GM12878 (cell line): Measurements from ENCODE around the gene FAF1. TPM values are rescaled to one million over a fixed set of nuclear protein-coding genes. Genes with fewer than 3 reads are reported as not detected.

Experiments used
- ATAC-seq: fragments of 200-7000 bp; cut with Tn5 transposase; 3 replicates; pipeline ENCODE4 v1.9.1; 2020; ENCODE audit warnings: mild to moderate bottlenecking, moderate library complexity
- BruUV-seq: library from RNA; stranded (reverse); fragments of 400-500 nt; replicated peaks from 2 replicates; lab custom pipeline; 2021; lab: Mats Ljungman, UMichigan
- CTCF ChIA-PET: fragments of 300-600 bp; sonication (Branson Sonifier 250); formaldehyde crosslinking; extraction: SDS; loops from one replicate; lab custom pipeline; 2021; ENCODE audit warnings: inconsistent platforms; lab: Yijun Ruan, JAX
- POLR2A ChIA-PET: fragments of 350-600 bp; formaldehyde crosslinking; extraction: SDS; loops from one replicate; lab custom pipeline; 2021; ENCODE audit warnings: inconsistent platforms; lab: Charles Lee
- RAD21 ChIA-PET: fragments of 300-600 bp; sonication (Branson Sonifier 250); formaldehyde crosslinking; loops from one replicate; lab custom pipeline; 2023; ENCODE audit warnings: antibody characterized with exemption; ENCODE audit not compliant: unreplicated experiment; lab: Charles Lee
- SMC1A ChIA-PET: fragments of 300-600 bp; sonication (Branson Sonifier 250); formaldehyde crosslinking; loops from one replicate; lab custom pipeline; 2023; ENCODE audit not compliant: unreplicated experiment, uncharacterized antibody; lab: Charles Lee
- DNase-seq: peaks from one replicate; pipeline ENCODE4 v3.0.0-alpha.2; 2011; ENCODE audit warnings: low read depth, low spot score
- FAIRE-seq: peaks from 3 replicates; lab custom pipeline; 2011; peaks lifted over from hg19 to GRCh38; lab: Jason Lieb, UNC
- H2AFZ ChIP-seq: 2 replicates; pipeline ENCODE4 v1.6.0; 2011; ENCODE audit warnings: low read depth, low read length, control low read depth; ENCODE audit not compliant: control insufficient read depth
- H3K27ac ChIP-seq: 2 replicates; pipeline ENCODE4 v1.5.1; 2011; ENCODE audit warnings: control low read depth; ENCODE audit not compliant: control insufficient read depth, insufficient read depth
- H3K27me3 ChIP-seq, 2 experiments: replicated peaks in 1 of 2; 2 replicates each; pipeline versions ENCODE4 v1.6.0 to v1.6.1; 2011; ENCODE audit warnings: low read length in 1 of 2; ENCODE audit not compliant: control insufficient read depth in 2 of 2, insufficient read depth in 2 of 2
- H3K36me3 ChIP-seq, 2 experiments: 2 replicates each; pipeline ENCODE4 v1.5.1; 2011; ENCODE audit warnings: low read length in 1 of 2; ENCODE audit not compliant: control insufficient read depth in 2 of 2, insufficient read depth in 2 of 2
- H3K4me1 ChIP-seq: 2 replicates; pipeline ENCODE4 v1.6.1; 2011; ENCODE audit warnings: mild to moderate bottlenecking, low read length, moderate library complexity, mixed read lengths; ENCODE audit not compliant: control insufficient read depth, insufficient read depth
- H3K4me2 ChIP-seq: 2 replicates; pipeline ENCODE4 v1.6.0; 2011; ENCODE audit warnings: control low read depth; ENCODE audit not compliant: control insufficient read depth, insufficient read depth
- H3K4me3 ChIP-seq: fragments of 200-600 bp; sonication (generic); 2 replicates; pipeline ENCODE4 v1.5.1; 2016
- H3K79me2 ChIP-seq: 2 replicates; pipeline ENCODE4 v1.6.0; 2011; ENCODE audit warnings: low read length; ENCODE audit not compliant: control insufficient read depth, insufficient read depth
- H3K9ac ChIP-seq: 2 replicates; pipeline ENCODE4 v1.8.0; 2011; ENCODE audit warnings: low read length, control low read depth, mixed read lengths; ENCODE audit not compliant: control insufficient read depth, insufficient read depth
- H3K9me3 ChIP-seq: replicated peaks from 3 replicates; pipeline ENCODE4 v1.5.1; 2011; ENCODE audit warnings: mild to moderate bottlenecking, low read length; ENCODE audit not compliant: control insufficient read depth, insufficient read depth
- H4K20me1 ChIP-seq: 2 replicates; pipeline ENCODE4 v1.6.0; 2011; ENCODE audit not compliant: control insufficient read depth, insufficient read depth
- BCL11A ChIP-seq: IDR thresholded peaks from 2 replicates; pipeline ENCODE4 v1.6.1; 2011; ENCODE audit warnings: low read depth, low read length
- CBX3 ChIP-seq: fragments of 200-600 bp; sonication (generic); IDR thresholded peaks from 2 replicates; pipeline ENCODE4 v1.6.1; 2016; ENCODE audit warnings: low read depth, borderline replicate concordance
- MXI1 ChIP-seq: fragments of 150-350 bp; IDR thresholded peaks from 2 replicates; pipeline ENCODE4 v1.6.1; 2011; ENCODE audit warnings: low read depth, mild to moderate bottlenecking, inconsistent platforms, low read length, improper control_type of control experiment
- MYC ChIP-seq: IDR thresholded peaks from 2 replicates; pipeline ENCODE4 v1.6.1; 2011; ENCODE audit warnings: mild to moderate bottlenecking, low read length, moderate library complexity, inconsistent platforms; ENCODE audit not compliant: insufficient read depth, insufficient replicate concordance, insufficient read length, severe bottlenecking
- RUNX3 ChIP-seq: IDR thresholded peaks from 2 replicates; pipeline ENCODE4 v1.6.1; 2012; ENCODE audit warnings: low read length, inconsistent platforms
- SRF ChIP-seq, 2 experiments: IDR thresholded peaks; 2 replicates each; pipeline ENCODE4 v1.6.1; 2011; ENCODE audit warnings: low read depth in 2 of 2, low read length in 2 of 2, mild to moderate bottlenecking in 1 of 2, moderate library complexity in 1 of 2
- ZZZ3 ChIP-seq: IDR thresholded peaks from 2 replicates; pipeline ENCODE4 v1.6.1; 2011; ENCODE audit warnings: low read depth; ENCODE audit not compliant: control insufficient read depth, insufficient read length
- WGBS: methylation state at CpG from one replicate; pipeline ENCODE4 v1.1.6; 2016; ENCODE audit warnings: low lambda C conversion rate; ENCODE audit not compliant: insufficient replicate concordance, insufficient coverage; ENCODE audit errors: missing lambda C conversion rate; 5-methylcytosine and 5-hydroxymethylcytosine counted together
- in situ Hi-C: fragments of 300-500 bp; cut with MboI; formaldehyde crosslinking; loops from 9 replicates; pipeline ENCODE4 v1.14.3; 2018; ENCODE audit warnings: mixed read lengths
- intact Hi-C: fragments of 100-400 bp; cut with micrococcal nuclease; formaldehyde crosslinking; loops from one replicate; pipeline ENCODE4 v1.14.2; 2022; ENCODE audit not compliant: unreplicated experiment
- polyA plus RNA-seq, 11 experiments: library from polyadenylated mRNA; depleted of rRNA in 4 of 11; unstranded in 6 of 11; stranded (reverse) in 5 of 11; fragments of >200 nt; fragmentation: Nextera tagmentation in 4 of 11; fragmentation: Illumina TruSeq in 1 of 11; extraction: Ambion mirVana in 4 of 11; extraction: Trizol in 1 of 11; gene quantifications; 1 replicate in 1 of 11; 2 replicates in 10 of 11; pipeline versions ENCODE4 v1.2.1 to v1.2.3, GENCODE V29; 2011 to 2016; ENCODE audit warnings: inconsistent platforms in 2 of 11, missing spikeins in 2 of 11, low read depth in 1 of 11
- total RNA-seq, 4 experiments: library from RNA; depleted of rRNA in 3 of 4; stranded (reverse); fragments of >200 nt in 3 of 4; fragmentation: Illumina TruSeq in 1 of 4; extraction: Trizol in 1 of 4; gene quantifications; 2 replicates each; pipeline versions ENCODE4 v1.2.1 to v1.2.3, GENCODE V29; 2013 to 2021

FAF1 gene
- total and polyA plus RNA-seq, 10 of the 15 experiments (the other 5 are each of a cell fraction or from before 2014, with no cell fraction given), result 8.6 to 54.5 (median 23.7) TPM

DNA sequence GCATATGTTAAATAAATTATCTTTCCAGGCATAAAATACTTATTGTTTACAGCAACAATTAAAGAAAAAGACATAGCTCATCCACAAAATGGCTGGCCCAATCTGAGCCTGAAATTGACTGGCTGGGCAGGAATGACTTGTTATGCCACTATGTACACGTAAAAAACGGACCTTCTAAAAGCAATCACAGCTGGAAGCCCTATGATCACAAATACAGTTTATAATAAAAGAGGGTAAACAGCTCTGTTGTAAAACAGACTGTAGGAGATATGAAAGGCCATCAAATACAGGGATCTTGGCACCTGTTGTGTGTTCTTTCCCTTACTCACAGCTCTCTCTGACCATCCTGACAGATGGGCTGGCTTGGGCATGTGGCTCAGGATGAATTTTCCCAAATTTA is 466.4 kb downstream of the FAF1 start (continued):
- no peak for TF ChIP-seq SRF (IDR thresholded peaks at IDR 0.05; ENCODE audit: low read depth in 2 of 2, low read length in 2 of 2)
- no peak for TF ChIP-seq ZZZ3
- no peak for TF ChIP-seq CBX3
- TF ChIP-seq MYC, result no peak
- TF ChIP-seq BCL11A, result no peak

DNA sequence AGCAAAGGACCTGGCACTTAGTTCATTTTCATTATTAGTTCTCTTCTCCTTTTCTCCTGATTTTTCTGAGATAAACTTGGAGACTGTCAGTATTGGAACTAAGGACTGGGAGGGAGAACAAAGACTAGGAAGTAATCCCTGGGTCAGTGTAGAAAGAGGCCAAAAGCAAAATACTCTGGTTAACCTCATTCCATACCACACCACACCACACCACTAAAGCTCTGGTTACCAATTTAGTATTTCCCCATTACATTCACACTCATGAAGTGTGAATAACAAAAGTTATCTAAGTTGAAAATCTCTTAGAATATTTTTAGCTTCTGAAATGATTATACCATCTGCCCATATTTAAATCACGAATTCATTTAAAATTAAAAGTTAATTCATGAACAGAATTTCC is 467.9 kb downstream of the FAF1 start:
- WGBS, result 95% methylated on average over 1 of the region's 1 CpG
- in situ Hi-C loops, result no loop called here
- TF ChIP-seq MXI1 (no peak), RUNX3 (0 out of 2 replicates have a peak, but pooled peaks have one; percentile 6)

More for the DNA sequence above, 467.9 kb downstream of the FAF1 start:
- Histone ChIP-seq H3K9ac (no peak overlapping the region), H3K4me3 (no peak overlapping the region), H3K36me3 (peaks cover 0 to 5% of the 10 kb centered on the region in 2 experiments; a peak in 1 of 4 replicates), H3K79me2 (no peaks in the 10 kb centered on the region), H3K27ac (no peak overlapping the region), H3K4me1 (no peaks in the 10 kb centered on the region), H3K9me3 (peaks cover 7% of the 10 kb centered on the region), H3K4me2 (no peak overlapping the region), H4K20me1 (no peaks in the 10 kb centered on the region), H2AFZ (no peak overlapping the region), H3K27me3 (no peaks in the 10 kb centered on the region)
- no peak for ATAC-seq
- BruUV-seq, result no TSS peak
- CTCF ChIA-PET, result interaction anchor here (0.6 kb wide), 1 partner anchor 90 kb away, joined by 3 read pairs; no protein-coding TSS in a partner anchor
- SMC1A ChIA-PET, result interaction anchor here (0.7 to 1.0 kb wide), 4 partner anchors 10 to 38 kb away, joined by 3 to 4 read pairs (median 3); no protein-coding TSS in a partner anchor
- POLR2A ChIA-PET, result no interaction called here
- DNase-seq, result no peak
- no peak for FAIRE-seq
- RAD21 ChIA-PET, result no interaction called here
- intact Hi-C loops, result no loop called here
